Measurements from ENCODE around the gene MBP.
"Not testable (repeated sequence)": the region's sequence is repeated elsewhere in the genome, so short reads cannot be mapped to it uniquely, and the experiment has no call there.

The MBP gene

DNA sequence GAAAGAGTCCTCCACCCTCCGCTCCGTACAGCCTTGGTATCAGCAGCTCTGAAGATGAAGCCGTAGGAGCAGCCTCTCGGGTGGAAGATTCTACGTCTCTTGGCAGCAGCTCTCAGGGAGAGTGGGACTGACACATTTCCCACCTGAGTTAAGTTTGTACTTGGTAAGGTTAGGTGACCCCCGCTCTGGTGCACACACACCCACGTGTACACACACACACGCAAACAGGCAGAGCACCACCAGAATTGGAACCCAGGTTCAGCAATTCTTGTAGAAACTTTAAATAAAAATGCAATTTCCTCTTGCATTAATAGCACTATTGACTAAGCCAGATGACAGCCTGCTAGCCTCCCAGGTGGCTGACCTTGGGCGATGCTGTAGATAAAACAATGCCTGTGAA lies 111.5 kb downstream of the MBP start:
- Histone ChIP-seq H3K9ac (ENCODE audit: low read length) (no peak overlapping the region), H3K36me3 (ENCODE audit: control insufficient read depth, insufficient read depth, low read length) (no peaks in the 10 kb centered on the region)

DNA sequence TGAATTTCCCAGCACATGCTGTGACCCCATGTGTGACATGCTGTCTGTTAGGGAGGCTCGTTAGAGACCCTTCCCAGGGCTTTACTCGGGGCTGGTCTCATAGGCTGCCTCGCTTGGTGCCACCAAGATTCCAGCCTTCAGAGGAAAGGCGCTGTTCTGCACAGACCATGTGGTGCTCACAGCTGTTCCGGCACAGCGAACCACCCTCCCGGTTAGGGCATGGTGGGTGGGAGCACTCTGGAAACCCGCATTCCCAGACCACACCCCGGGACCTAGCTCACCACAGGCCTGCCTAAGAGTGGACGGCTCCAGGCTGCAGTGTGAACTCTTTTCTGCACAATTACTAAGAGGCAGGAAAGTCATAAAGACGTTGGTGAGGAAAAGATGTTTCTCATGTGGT lies 112.0 kb downstream of the MBP start:
- Histone ChIP-seq H3K27me3 (ENCODE audit: control insufficient read depth, insufficient read depth, low read length) (no peaks in the 10 kb centered on the region), H3K4me3 (ENCODE audit: low read length) (no peak overlapping the region), H3K9me3 (ENCODE audit: control insufficient read depth, low read length) (no peaks in the 10 kb centered on the region), H3K4me1 (ENCODE audit: control insufficient read depth, insufficient read depth, low read length) (no peaks in the 10 kb centered on the region), H3K9ac (ENCODE audit: low read length) (no peak overlapping the region), H3K36me3 (ENCODE audit: control insufficient read depth, insufficient read depth, low read length) (no peaks in the 10 kb centered on the region)

More for the DNA sequence above, 111.5 kb downstream of the MBP start:
- H3K4me1 ChIP-seq (ENCODE audit: control insufficient read depth, insufficient read depth, low read length), result no peaks in the 10 kb centered on the region
- H3K27me3 ChIP-seq (ENCODE audit: control insufficient read depth, insufficient read depth, low read length), result no peaks in the 10 kb centered on the region
- no peaks in the 10 kb centered on the region for H3K9me3 ChIP-seq (ENCODE audit: control insufficient read depth, low read length)
- no peak overlapping the region for H3K4me3 ChIP-seq (ENCODE audit: low read length)

DNA sequence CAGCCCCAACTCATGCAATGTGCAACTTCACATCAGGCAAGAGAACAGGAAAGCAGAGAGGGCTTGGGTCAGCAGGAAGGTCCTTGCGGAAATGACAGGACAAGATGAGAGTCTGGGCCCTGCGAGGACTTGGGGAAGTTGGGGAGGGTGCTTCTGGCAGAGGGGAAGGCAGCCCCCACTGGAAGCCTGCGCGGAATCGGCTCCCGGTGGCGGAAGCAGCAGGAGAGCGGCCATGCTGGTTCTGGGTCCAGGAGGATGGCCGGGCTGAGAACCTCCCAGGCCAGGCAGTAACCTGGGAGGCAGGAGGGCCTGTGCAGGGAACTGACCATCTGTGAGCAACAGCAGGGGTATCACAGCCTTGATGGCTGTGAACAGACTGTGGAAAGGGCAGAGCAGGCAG lies 112.9 kb downstream of the MBP start:
- H3K4me3 ChIP-seq (ENCODE audit: low read length), result no peak overlapping the region
- no peaks in the 10 kb centered on the region for H3K9me3 ChIP-seq (ENCODE audit: control insufficient read depth, low read length)
- H3K27me3 ChIP-seq (ENCODE audit: control insufficient read depth, insufficient read depth, low read length), result no peaks in the 10 kb centered on the region
- no peaks in the 10 kb centered on the region for H3K36me3 ChIP-seq (ENCODE audit: control insufficient read depth, insufficient read depth, low read length)
- H3K4me1 ChIP-seq (ENCODE audit: control insufficient read depth, insufficient read depth, low read length), result no peaks in the 10 kb centered on the region
- H3K9ac ChIP-seq (ENCODE audit: low read length), result no peak overlapping the region

DNA sequence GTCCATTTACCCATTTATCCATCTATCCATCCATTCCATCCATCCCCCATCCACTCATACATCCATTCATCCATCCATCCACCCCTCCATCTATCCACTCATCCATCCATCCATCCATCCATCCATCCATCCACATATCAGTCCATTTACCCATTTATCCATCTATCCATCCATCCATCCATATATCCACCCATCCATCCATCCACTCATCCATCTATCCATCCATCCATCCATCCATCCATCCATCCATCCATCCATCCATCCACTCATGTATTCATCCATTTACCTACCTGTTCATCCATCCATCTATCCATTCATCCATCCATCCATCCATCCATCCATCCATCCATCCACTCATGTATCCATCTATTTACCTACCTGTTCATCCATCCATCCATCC lies 113.9 kb downstream of the MBP start:
- not testable (repeated sequence) for H3K9me3 ChIP-seq (ENCODE audit: control insufficient read depth, low read length); H3K36me3 ChIP-seq (ENCODE audit: control insufficient read depth, insufficient read depth, low read length); H3K9ac ChIP-seq (ENCODE audit: low read length); H3K4me1 ChIP-seq (ENCODE audit: control insufficient read depth, insufficient read depth, low read length); H3K27me3 ChIP-seq (ENCODE audit: control insufficient read depth, insufficient read depth, low read length); H3K4me3 ChIP-seq (ENCODE audit: low read length)

- no peaks in the 10 kb centered on the region for H3K27me3 ChIP-seq (ENCODE audit: control insufficient read depth, insufficient read depth, low read length)
- no peak overlapping the region for H3K4me3 ChIP-seq (ENCODE audit: low read length)
- no peak overlapping the region for H3K9ac ChIP-seq (ENCODE audit: low read length)
- H3K36me3 ChIP-seq (ENCODE audit: control insufficient read depth, insufficient read depth, low read length), result no peaks in the 10 kb centered on the region
- no peaks in the 10 kb centered on the region for H3K9me3 ChIP-seq (ENCODE audit: control insufficient read depth, low read length)
- H3K4me1 ChIP-seq (ENCODE audit: control insufficient read depth, insufficient read depth, low read length), result no peaks in the 10 kb centered on the region
These were observed 115.2 kb downstream of the MBP start for GRCh38 chr18:77017355-77017754.

GRCh38 chr18:77016936-77017335 lies 115.6 kb downstream of the MBP start:
- no peaks in the 10 kb centered on the region for H3K27me3 ChIP-seq (ENCODE audit: control insufficient read depth, insufficient read depth, low read length)
- no peak overlapping the region for H3K9ac ChIP-seq (ENCODE audit: low read length)
- no peaks in the 10 kb centered on the region for H3K9me3 ChIP-seq (ENCODE audit: control insufficient read depth, low read length)
- H3K36me3 ChIP-seq (ENCODE audit: control insufficient read depth, insufficient read depth, low read length), result no peaks in the 10 kb centered on the region
- H3K4me3 ChIP-seq (ENCODE audit: low read length), result no peak overlapping the region
- no peaks in the 10 kb centered on the region for H3K4me1 ChIP-seq (ENCODE audit: control insufficient read depth, insufficient read depth, low read length)

- no peak overlapping the region for H3K9ac ChIP-seq (ENCODE audit: low read length)
- no peak overlapping the region for H3K4me3 ChIP-seq (ENCODE audit: low read length)
- H3K27me3 ChIP-seq (ENCODE audit: control insufficient read depth, insufficient read depth, low read length), result no peaks in the 10 kb centered on the region
- no peaks in the 10 kb centered on the region for H3K4me1 ChIP-seq (ENCODE audit: control insufficient read depth, insufficient read depth, low read length)
- H3K36me3 ChIP-seq (ENCODE audit: control insufficient read depth, insufficient read depth, low read length), result no peaks in the 10 kb centered on the region
- no peaks in the 10 kb centered on the region for H3K9me3 ChIP-seq (ENCODE audit: control insufficient read depth, low read length)
These were observed 116.5 kb downstream of the MBP start for GRCh38 chr18:77015771-77016710.

- no peaks in the 10 kb centered on the region for H3K36me3 ChIP-seq (ENCODE audit: control insufficient read depth, insufficient read depth, low read length)
- H3K9me3 ChIP-seq (ENCODE audit: control insufficient read depth, low read length), result no peaks in the 10 kb centered on the region
- H3K4me1 ChIP-seq (ENCODE audit: control insufficient read depth, insufficient read depth, low read length), result no peaks in the 10 kb centered on the region
- no peaks in the 10 kb centered on the region for H3K27me3 ChIP-seq (ENCODE audit: control insufficient read depth, insufficient read depth, low read length)
- no peak overlapping the region for H3K4me3 ChIP-seq (ENCODE audit: low read length)
- H3K9ac ChIP-seq (ENCODE audit: low read length), result no peak overlapping the region
These were observed 117.4 kb downstream of the MBP start for GRCh38 chr18:77015169-77015568.

DNA sequence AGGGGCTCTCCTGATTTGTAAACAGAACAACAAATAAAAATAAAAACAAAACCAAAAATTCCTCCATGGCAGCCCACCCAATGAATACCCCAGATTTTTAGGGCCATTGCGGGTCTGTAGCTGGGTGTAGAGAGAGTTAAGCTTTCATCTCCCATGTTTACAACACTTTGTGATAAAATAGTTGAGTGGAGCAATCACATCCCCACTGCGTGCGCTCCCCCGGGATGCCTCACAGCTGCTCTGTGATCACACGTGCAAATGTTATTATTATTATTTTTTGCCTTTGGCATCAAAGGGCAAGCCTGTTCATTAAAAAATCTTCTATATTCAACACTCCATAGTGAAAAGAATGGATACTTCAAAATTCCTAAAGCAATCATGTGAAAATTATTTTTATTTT lies 118.0 kb downstream of the MBP start:
- Histone ChIP-seq H3K4me3 (ENCODE audit: low read length) (no peak overlapping the region), H3K36me3 (ENCODE audit: control insufficient read depth, insufficient read depth, low read length) (no peaks in the 10 kb centered on the region), H3K9ac (ENCODE audit: low read length) (no peak overlapping the region), H3K27me3 (ENCODE audit: control insufficient read depth, insufficient read depth, low read length) (no peaks in the 10 kb centered on the region), H3K9me3 (ENCODE audit: control insufficient read depth, low read length) (no peaks in the 10 kb centered on the region), H3K4me1 (ENCODE audit: control insufficient read depth, insufficient read depth, low read length) (no peaks in the 10 kb centered on the region)

DNA sequence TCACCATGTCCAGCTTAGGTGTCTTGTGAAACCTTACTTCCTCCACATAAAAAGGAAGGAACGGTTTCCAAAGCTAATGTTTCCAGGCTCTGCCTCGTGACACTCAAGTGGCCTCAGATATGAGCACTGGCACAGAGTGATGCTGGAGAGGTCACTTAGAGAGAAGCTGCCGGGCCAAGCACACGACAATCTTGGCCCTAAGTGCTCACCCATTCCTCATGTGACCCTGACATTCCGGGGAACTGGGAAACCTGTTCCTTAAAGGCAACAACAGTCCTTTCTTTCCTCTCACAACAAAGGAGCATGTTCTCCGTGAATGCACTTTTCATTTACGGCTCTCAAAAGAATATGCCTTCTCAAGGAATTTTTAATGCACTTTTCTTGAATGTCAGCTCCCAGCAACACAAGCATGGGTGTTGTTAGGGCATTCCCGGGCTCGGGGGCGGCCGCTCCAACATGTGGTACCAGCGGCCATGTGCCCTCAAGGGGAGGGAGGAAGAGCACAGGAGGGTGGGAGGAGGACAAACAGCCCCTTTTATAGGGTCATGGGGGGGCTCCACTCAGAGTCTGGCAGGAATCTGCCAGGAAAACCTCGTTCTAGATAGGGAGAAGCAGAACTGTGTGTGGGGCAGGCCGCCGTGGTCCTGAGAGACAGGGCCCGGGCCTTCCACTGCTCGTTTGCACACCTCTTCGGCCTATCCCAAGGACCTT lies 118.6 kb downstream of the MBP start:
- Histone ChIP-seq H3K9me3 (ENCODE audit: control insufficient read depth, low read length) (no peaks in the 10 kb centered on the region), H3K9ac (ENCODE audit: low read length) (no peak overlapping the region), H3K36me3 (ENCODE audit: control insufficient read depth, insufficient read depth, low read length) (no peaks in the 10 kb centered on the region), H3K4me1 (ENCODE audit: control insufficient read depth, insufficient read depth, low read length) (no peaks in the 10 kb centered on the region), H3K4me3 (ENCODE audit: low read length) (no peak overlapping the region), H3K27me3 (ENCODE audit: control insufficient read depth, insufficient read depth, low read length) (no peaks in the 10 kb centered on the region)

GRCh38 chr18:77012806-77013541 lies 119.6 kb downstream of the MBP start:
- Histone ChIP-seq H3K4me3 (ENCODE audit: low read length) (no peak overlapping the region), H3K36me3 (ENCODE audit: control insufficient read depth, insufficient read depth, low read length) (no peaks in the 10 kb centered on the region), H3K9ac (ENCODE audit: low read length) (no peak overlapping the region), H3K27me3 (ENCODE audit: control insufficient read depth, insufficient read depth, low read length) (no peaks in the 10 kb centered on the region), H3K4me1 (ENCODE audit: control insufficient read depth, insufficient read depth, low read length) (no peaks in the 10 kb centered on the region), H3K9me3 (ENCODE audit: control insufficient read depth, low read length) (no peaks in the 10 kb centered on the region)

GRCh38 chr18:77012120-77012519 lies 120.5 kb downstream of the MBP start:
- Histone ChIP-seq H3K9ac (ENCODE audit: low read length) (no peak overlapping the region), H3K27me3 (ENCODE audit: control insufficient read depth, insufficient read depth, low read length) (no peaks in the 10 kb centered on the region), H3K36me3 (ENCODE audit: control insufficient read depth, insufficient read depth, low read length) (no peaks in the 10 kb centered on the region), H3K9me3 (ENCODE audit: control insufficient read depth, low read length) (no peaks in the 10 kb centered on the region), H3K4me3 (ENCODE audit: low read length) (no peak overlapping the region), H3K4me1 (ENCODE audit: control insufficient read depth, insufficient read depth, low read length) (no peaks in the 10 kb centered on the region)

All from mucosa of stomach (tissue), 1 donor.